Measurements from ENCODE around the gene ZNRF1.

ZNRF1 gene

GRCh38 chr16:75038036-75038858 is 39.4 kb downstream of the ZNRF1 start:
- Histone ChIP-seq H3K9me3 (ENCODE audit: control insufficient read depth in 2 of 2, low read length in 2 of 2) (peaks cover 0 to 5% of the 10 kb centered on the region in 2 donors), H3K4me1 (ENCODE audit: control insufficient read depth in 2 of 2, insufficient read depth in 2 of 2, low read length in 2 of 2) (peaks cover 0 to 3% of the 10 kb centered on the region in 2 donors), H3K27ac (ENCODE audit: low read depth in 2 of 2, low read length in 2 of 2) (no peak overlapping the region), H3K27me3 (ENCODE audit: control insufficient read depth in 2 of 2, insufficient read depth in 2 of 2, low read length in 2 of 2) (no peaks in the 10 kb centered on the region), H3K4me3 (ENCODE audit: low read length in 2 of 2) (no peak overlapping the region), H3K36me3 (ENCODE audit: control insufficient read depth in 2 of 2, insufficient read depth in 2 of 2, low read length in 2 of 2) (peaks cover 0 to 3% of the 10 kb centered on the region in 2 donors), H3K9ac (ENCODE audit: low read depth in 1 of 2, low read length in 2 of 2) (no peak overlapping the region)

- Histone ChIP-seq H3K4me1 (ENCODE audit: control insufficient read depth in 2 of 2, insufficient read depth in 2 of 2, low read length in 2 of 2) (peaks cover 0 to 5% of the 10 kb centered on the region in 2 donors), H3K27ac (ENCODE audit: low read depth in 2 of 2, low read length in 2 of 2) (no peak overlapping the region), H3K9me3 (ENCODE audit: control insufficient read depth in 2 of 2, low read length in 2 of 2) (peaks cover 0 to 5% of the 10 kb centered on the region in 2 donors), H3K4me3 (ENCODE audit: low read length in 2 of 2) (no peak overlapping the region), H3K36me3 (ENCODE audit: control insufficient read depth in 2 of 2, insufficient read depth in 2 of 2, low read length in 2 of 2) (peaks cover 0 to 3% of the 10 kb centered on the region in 2 donors), H3K27me3 (ENCODE audit: control insufficient read depth in 2 of 2, insufficient read depth in 2 of 2, low read length in 2 of 2) (no peaks in the 10 kb centered on the region), H3K9ac (ENCODE audit: low read depth in 1 of 2, low read length in 2 of 2) (no peak overlapping the region)
Measured at GRCh38 chr16:75039941-75040340, 41.1 kb downstream of the ZNRF1 start.

GRCh38 chr16:75042426-75043174 is 43.8 kb downstream of the ZNRF1 start:
- H3K36me3 ChIP-seq (ENCODE audit: control insufficient read depth in 2 of 2, insufficient read depth in 2 of 2, low read length in 2 of 2): peaks cover 0 to 3% of the 10 kb centered on the region in 2 donors
- H3K9me3 ChIP-seq (ENCODE audit: control insufficient read depth in 2 of 2, low read length in 2 of 2): peaks cover 0 to 5% of the 10 kb centered on the region in 2 donors
- peaks cover 7% of the 10 kb centered on the region in 2 donors for H3K4me1 ChIP-seq (ENCODE audit: control insufficient read depth in 2 of 2, insufficient read depth in 2 of 2, low read length in 2 of 2)
- no peak overlapping the region for H3K9ac ChIP-seq (ENCODE audit: low read depth in 1 of 2, low read length in 2 of 2)
- peak overlapping the region in 1 of 2 donors; percentile 32 for H3K27ac ChIP-seq (ENCODE audit: low read depth in 2 of 2, low read length in 2 of 2)
- no peaks in the 10 kb centered on the region for H3K27me3 ChIP-seq (ENCODE audit: control insufficient read depth in 2 of 2, insufficient read depth in 2 of 2, low read length in 2 of 2)
- H3K4me3 ChIP-seq (ENCODE audit: low read length in 2 of 2): no peak overlapping the region

- Histone ChIP-seq H3K27ac (ENCODE audit: low read depth in 2 of 2, low read length in 2 of 2) (peak overlapping the region in 1 of 2 donors; percentile 32), H3K36me3 (ENCODE audit: control insufficient read depth in 2 of 2, insufficient read depth in 2 of 2, low read length in 2 of 2) (peaks cover 0 to under 1% of the 10 kb centered on the region in 2 donors), H3K27me3 (ENCODE audit: control insufficient read depth in 2 of 2, insufficient read depth in 2 of 2, low read length in 2 of 2) (no peaks in the 10 kb centered on the region), H3K9ac (ENCODE audit: low read depth in 1 of 2, low read length in 2 of 2) (no peak overlapping the region), H3K9me3 (ENCODE audit: control insufficient read depth in 2 of 2, low read length in 2 of 2) (peaks cover 0 to 2% of the 10 kb centered on the region in 2 donors), H3K4me3 (ENCODE audit: low read length in 2 of 2) (no peak overlapping the region), H3K4me1 (ENCODE audit: control insufficient read depth in 2 of 2, insufficient read depth in 2 of 2, low read length in 2 of 2) (peaks cover 7% of the 10 kb centered on the region in 2 donors)
Measured at GRCh38 chr16:75043175-75043895, 44.5 kb downstream of the ZNRF1 start.

- Histone ChIP-seq H3K27ac (ENCODE audit: low read depth in 2 of 2, low read length in 2 of 2) (no peak overlapping the region), H3K4me1 (ENCODE audit: control insufficient read depth in 2 of 2, insufficient read depth in 2 of 2, low read length in 2 of 2) (peaks cover 7% of the 10 kb centered on the region in 2 donors), H3K9ac (ENCODE audit: low read depth in 1 of 2, low read length in 2 of 2) (no peak overlapping the region), H3K36me3 (ENCODE audit: control insufficient read depth in 2 of 2, insufficient read depth in 2 of 2, low read length in 2 of 2) (no peaks in the 10 kb centered on the region), H3K9me3 (ENCODE audit: control insufficient read depth in 2 of 2, low read length in 2 of 2) (no peaks in the 10 kb centered on the region), H3K4me3 (ENCODE audit: low read length in 2 of 2) (no peak overlapping the region), H3K27me3 (ENCODE audit: control insufficient read depth in 2 of 2, insufficient read depth in 2 of 2, low read length in 2 of 2) (no peaks in the 10 kb centered on the region)
Measured at GRCh38 chr16:75044800-75045361, 46.1 kb downstream of the ZNRF1 start.

- no peaks in the 10 kb centered on the region for H3K27me3 ChIP-seq (ENCODE audit: control insufficient read depth in 2 of 2, insufficient read depth in 2 of 2, low read length in 2 of 2)
- H3K27ac ChIP-seq (ENCODE audit: low read depth in 2 of 2, low read length in 2 of 2): no peak overlapping the region
- peaks cover 7% of the 10 kb centered on the region in 2 donors for H3K4me1 ChIP-seq (ENCODE audit: control insufficient read depth in 2 of 2, insufficient read depth in 2 of 2, low read length in 2 of 2)
- no peaks in the 10 kb centered on the region for H3K9me3 ChIP-seq (ENCODE audit: control insufficient read depth in 2 of 2, low read length in 2 of 2)
- no peaks in the 10 kb centered on the region for H3K36me3 ChIP-seq (ENCODE audit: control insufficient read depth in 2 of 2, insufficient read depth in 2 of 2, low read length in 2 of 2)
- no peak overlapping the region for H3K4me3 ChIP-seq (ENCODE audit: low read length in 2 of 2)
- no peak overlapping the region for H3K9ac ChIP-seq (ENCODE audit: low read depth in 1 of 2, low read length in 2 of 2)
Measured at GRCh38 chr16:75045424-75045823, 46.6 kb downstream of the ZNRF1 start.

- Histone ChIP-seq H3K36me3 (ENCODE audit: control insufficient read depth in 2 of 2, insufficient read depth in 2 of 2, low read length in 2 of 2) (no peaks in the 10 kb centered on the region), H3K27ac (ENCODE audit: low read depth in 2 of 2, low read length in 2 of 2) (no peak overlapping the region), H3K4me3 (ENCODE audit: low read length in 2 of 2) (no peak overlapping the region), H3K4me1 (ENCODE audit: control insufficient read depth in 2 of 2, insufficient read depth in 2 of 2, low read length in 2 of 2) (peaks cover 7 to 15% of the 10 kb centered on the region in 2 donors), H3K9ac (ENCODE audit: low read depth in 1 of 2, low read length in 2 of 2) (no peak overlapping the region), H3K27me3 (ENCODE audit: control insufficient read depth in 2 of 2, insufficient read depth in 2 of 2, low read length in 2 of 2) (no peaks in the 10 kb centered on the region), H3K9me3 (ENCODE audit: control insufficient read depth in 2 of 2, low read length in 2 of 2) (no peaks in the 10 kb centered on the region)
Measured at GRCh38 chr16:75048054-75048453, 49.2 kb downstream of the ZNRF1 start.

GRCh38 chr16:75048530-75048929 is 49.7 kb downstream of the ZNRF1 start:
- H3K9me3 ChIP-seq (ENCODE audit: control insufficient read depth in 2 of 2, low read length in 2 of 2): no peaks in the 10 kb centered on the region
- H3K27ac ChIP-seq (ENCODE audit: low read depth in 2 of 2, low read length in 2 of 2): no peak overlapping the region
- peaks cover 7 to 20% of the 10 kb centered on the region in 2 donors for H3K4me1 ChIP-seq (ENCODE audit: control insufficient read depth in 2 of 2, insufficient read depth in 2 of 2, low read length in 2 of 2)
- H3K4me3 ChIP-seq (ENCODE audit: low read length in 2 of 2): no peak overlapping the region
- H3K27me3 ChIP-seq (ENCODE audit: control insufficient read depth in 2 of 2, insufficient read depth in 2 of 2, low read length in 2 of 2): no peaks in the 10 kb centered on the region
- no peak overlapping the region for H3K9ac ChIP-seq (ENCODE audit: low read depth in 1 of 2, low read length in 2 of 2)
- no peaks in the 10 kb centered on the region for H3K36me3 ChIP-seq (ENCODE audit: control insufficient read depth in 2 of 2, insufficient read depth in 2 of 2, low read length in 2 of 2)

- peaks cover 9 to 37% of the 10 kb centered on the region in 2 donors for H3K4me1 ChIP-seq (ENCODE audit: control insufficient read depth in 2 of 2, insufficient read depth in 2 of 2, low read length in 2 of 2)
- H3K4me3 ChIP-seq (ENCODE audit: low read length in 2 of 2): no peak overlapping the region
- peak overlapping the region in 1 of 2 donors; percentile 31 for H3K27ac ChIP-seq (ENCODE audit: low read depth in 2 of 2, low read length in 2 of 2)
- no peaks in the 10 kb centered on the region for H3K9me3 ChIP-seq (ENCODE audit: control insufficient read depth in 2 of 2, low read length in 2 of 2)
- no peaks in the 10 kb centered on the region for H3K36me3 ChIP-seq (ENCODE audit: control insufficient read depth in 2 of 2, insufficient read depth in 2 of 2, low read length in 2 of 2)
- no peak overlapping the region for H3K9ac ChIP-seq (ENCODE audit: low read depth in 1 of 2, low read length in 2 of 2)
- H3K27me3 ChIP-seq (ENCODE audit: control insufficient read depth in 2 of 2, insufficient read depth in 2 of 2, low read length in 2 of 2): no peaks in the 10 kb centered on the region
Measured at GRCh38 chr16:75052481-75053202, 53.8 kb downstream of the ZNRF1 start.
